HFFc6 (cell line): Measurements from ENCODE around the gene AVPR1B. TPM values are rescaled to one million over a fixed set of nuclear protein-coding genes. Genes with fewer than 3 reads are reported as not detected.

Source experiments
- DNase-seq: peaks from one replicate; pipeline ENCODE4 v3.0.0-alpha.2; 2018
- H3K27ac Mint-ChIP-seq: 2 replicates; pipeline ENCODE4 v1.8.0; 2020; ENCODE audit warnings: mild to moderate bottlenecking, mixed read lengths
- H3K27me3 Mint-ChIP-seq: 2 replicates; pipeline ENCODE4 v1.8.0; 2021; ENCODE audit warnings: mild to moderate bottlenecking, moderate library complexity, mixed read lengths; ENCODE audit not compliant: insufficient read depth
- H3K36me3 Mint-ChIP-seq: 2 replicates; pipeline ENCODE4 v1.8.0; 2021; ENCODE audit warnings: low read depth, mixed read lengths
- H3K4me1 Mint-ChIP-seq: 2 replicates; pipeline ENCODE4 v1.8.0; 2020; ENCODE audit warnings: low read depth, mixed read lengths
- H3K4me3 Mint-ChIP-seq: 2 replicates; pipeline ENCODE4 v1.8.0; 2020; ENCODE audit warnings: mild to moderate bottlenecking, moderate library complexity, mixed read lengths
- H3K9me3 Mint-ChIP-seq: 2 replicates; pipeline ENCODE4 v1.8.0; 2020; ENCODE audit warnings: mild to moderate bottlenecking, mixed read lengths
- total RNA-seq, 6 experiments: library from RNA; stranded (reverse); fragmentation: NEBNext Ultra II Directional; extraction: Animal tissue kit (Norgen Biotek cat#: 25700); gene quantifications; 2 replicates in 1 of 6; 3 replicates in 5 of 6; pipeline ENCODE4 v1.2.3, GENCODE V29; 2021
- TF ChIP-seq, protein P1 (sequence below): fragments of 200-600 bp; sonication (generic); IDR thresholded peaks from 2 replicates; pipeline ENCODE4 v1.5.0; 2021; ENCODE audit warnings: antibody characterized with exemption, mild to moderate bottlenecking

Gene AVPR1B
- total RNA-seq, 6 experiments from 2014 or later: not detected

GRCh38 chr1:206094024-206094423 lies 23.2 kb downstream of the AVPR1B start:
- Mint-ChIP-seq H3K27me3 (peaks cover 43% of the 10 kb centered on the region), H3K4me1 (no peaks in the 10 kb centered on the region), H3K9me3 (no peaks in the 10 kb centered on the region), H3K4me3 (no peak overlapping the region), H3K36me3 (no peaks in the 10 kb centered on the region), H3K27ac (no peak overlapping the region)
- no peak for DNase-seq
- TF ChIP-seq, protein P1, sequence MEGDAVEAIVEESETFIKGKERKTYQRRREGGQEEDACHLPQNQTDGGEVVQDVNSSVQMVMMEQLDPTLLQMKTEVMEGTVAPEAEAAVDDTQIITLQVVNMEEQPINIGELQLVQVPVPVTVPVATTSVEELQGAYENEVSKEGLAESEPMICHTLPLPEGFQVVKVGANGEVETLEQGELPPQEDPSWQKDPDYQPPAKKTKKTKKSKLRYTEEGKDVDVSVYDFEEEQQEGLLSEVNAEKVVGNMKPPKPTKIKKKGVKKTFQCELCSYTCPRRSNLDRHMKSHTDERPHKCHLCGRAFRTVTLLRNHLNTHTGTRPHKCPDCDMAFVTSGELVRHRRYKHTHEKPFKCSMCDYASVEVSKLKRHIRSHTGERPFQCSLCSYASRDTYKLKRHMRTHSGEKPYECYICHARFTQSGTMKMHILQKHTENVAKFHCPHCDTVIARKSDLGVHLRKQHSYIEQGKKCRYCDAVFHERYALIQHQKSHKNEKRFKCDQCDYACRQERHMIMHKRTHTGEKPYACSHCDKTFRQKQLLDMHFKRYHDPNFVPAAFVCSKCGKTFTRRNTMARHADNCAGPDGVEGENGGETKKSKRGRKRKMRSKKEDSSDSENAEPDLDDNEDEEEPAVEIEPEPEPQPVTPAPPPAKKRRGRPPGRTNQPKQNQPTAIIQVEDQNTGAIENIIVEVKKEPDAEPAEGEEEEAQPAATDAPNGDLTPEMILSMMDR: no peak

- Mint-ChIP-seq H3K27me3 (peaks cover 33% of the 10 kb centered on the region), H3K4me3 (no peak overlapping the region), H3K4me1 (no peaks in the 10 kb centered on the region), H3K27ac (no peak overlapping the region), H3K9me3 (no peaks in the 10 kb centered on the region), H3K36me3 (no peaks in the 10 kb centered on the region)
- TF ChIP-seq, protein P1: no peak
- DNase-seq: no peak
Measured at GRCh38 chr1:206089341-206089740, 27.8 kb downstream of the AVPR1B start.

- Mint-ChIP-seq H3K36me3 (no peaks in the 10 kb centered on the region), H3K27ac (no peak overlapping the region), H3K4me3 (no peak overlapping the region), H3K9me3 (no peaks in the 10 kb centered on the region), H3K4me1 (no peaks in the 10 kb centered on the region), H3K27me3 (peaks cover 36% of the 10 kb centered on the region)
- TF ChIP-seq, protein P1: no peak
- no peak for DNase-seq
Measured at GRCh38 chr1:206087091-206087490, 30.1 kb downstream of the AVPR1B start.

DNA sequence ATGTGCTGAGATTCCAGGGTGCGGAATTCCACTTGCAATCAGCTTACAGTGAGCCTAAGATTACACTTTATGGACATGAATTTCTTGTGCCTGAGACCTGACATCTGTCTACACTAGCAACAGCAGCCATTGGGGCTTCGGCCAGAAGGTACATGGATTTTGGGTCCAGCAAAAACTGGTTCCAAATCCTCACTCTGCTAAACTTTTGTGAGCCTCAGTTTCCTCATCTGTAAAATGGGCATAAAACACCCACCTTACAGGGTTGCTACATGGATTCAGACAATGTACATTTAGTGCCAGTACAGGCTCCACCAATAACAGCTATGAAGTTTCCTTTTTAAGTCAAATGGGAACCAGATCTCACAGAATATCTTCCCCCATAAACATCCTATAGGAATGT lies 33.4 kb downstream of the AVPR1B start:
- Mint-ChIP-seq H3K27ac (no peak overlapping the region), H3K4me3 (no peak overlapping the region), H3K4me1 (no peaks in the 10 kb centered on the region), H3K9me3 (no peaks in the 10 kb centered on the region), H3K36me3 (no peaks in the 10 kb centered on the region), H3K27me3 (peaks cover 58% of the 10 kb centered on the region)
- no peak for DNase-seq
- TF ChIP-seq, protein P1: no peak

GRCh38 chr1:206082831-206083695 lies 34.1 kb downstream of the AVPR1B start:
- H3K4me3 Mint-ChIP-seq: no peak overlapping the region
- H3K27ac Mint-ChIP-seq: no peak overlapping the region

More at GRCh38 chr1:206082831-206083695, 34.1 kb downstream of the AVPR1B start:
- DNase-seq: no peak
- H3K4me1 Mint-ChIP-seq: no peaks in the 10 kb centered on the region
- TF ChIP-seq, protein P1: no peak
- peaks cover 58% of the 10 kb centered on the region for H3K27me3 Mint-ChIP-seq
- no peaks in the 10 kb centered on the region for H3K9me3 Mint-ChIP-seq
- H3K36me3 Mint-ChIP-seq: no peaks in the 10 kb centered on the region
